ENCODE results near the gene ZDHHC3.
"Not testable (repeated sequence)": the region's sequence is repeated elsewhere in the genome, so short reads cannot be mapped to it uniquely, and the experiment has no call there.

ZDHHC3 gene

GRCh38 chr3:44996556-44996969 lies 20.6 kb upstream of the ZDHHC3 start:
- no peak for DNase-seq (ENCODE audit: low spot score)

GRCh38 chr3:44995142-44995770 lies 19.3 kb upstream of the ZDHHC3 start:
- no peak for FAIRE-seq
- DNase-seq (ENCODE audit: low spot score): no peak

More at GRCh38 chr3:44996556-44996969, 20.6 kb upstream of the ZDHHC3 start:
- FAIRE-seq: no peak

- DNase-seq (ENCODE audit: low spot score): no peak
- FAIRE-seq: no peak
Observed at GRCh38 chr3:44993471-44994205, 17.7 kb upstream of the ZDHHC3 start.

GRCh38 chr3:44992555-44993470 lies 16.8 kb upstream of the ZDHHC3 start:
- DNase-seq (ENCODE audit: low spot score) (peak; percentile 43), FAIRE-seq (no peak)

GRCh38 chr3:44991326-44991725 lies 15.4 kb upstream of the ZDHHC3 start:
- DNase-seq (ENCODE audit: low spot score) (no peak), FAIRE-seq (no peak)

- FAIRE-seq: no peak
- DNase-seq (ENCODE audit: low spot score): no peak
Observed at GRCh38 chr3:44989636-44990373, 13.8 kb upstream of the ZDHHC3 start.

- FAIRE-seq: no peak
- DNase-seq (ENCODE audit: low spot score): no peak
Observed at GRCh38 chr3:44989141-44989540, 13.2 kb upstream of the ZDHHC3 start.

GRCh38 chr3:44988073-44988472 lies 12.1 kb upstream of the ZDHHC3 start:
- FAIRE-seq: no peak
- DNase-seq (ENCODE audit: low spot score): no peak

- DNase-seq (ENCODE audit: low spot score) (no peak), FAIRE-seq (no peak)
Observed at GRCh38 chr3:44987332-44987731, 11.4 kb upstream of the ZDHHC3 start.

- not testable (repeated sequence) for FAIRE-seq
Observed at GRCh38 chr3:44986330-44986729, 10.4 kb upstream of the ZDHHC3 start.

GRCh38 chr3:44984335-44984734 lies 8.4 kb upstream of the ZDHHC3 start:
- no peak for DNase-seq (ENCODE audit: low spot score)
- FAIRE-seq: no peak

More at GRCh38 chr3:44986330-44986729, 10.4 kb upstream of the ZDHHC3 start:
- DNase-seq (ENCODE audit: low spot score): not testable (repeated sequence)

- FAIRE-seq (no peak), DNase-seq (ENCODE audit: low spot score) (no peak)
Observed at GRCh38 chr3:44983484-44983941, 7.5 kb upstream of the ZDHHC3 start.

- FAIRE-seq (no peak), DNase-seq (ENCODE audit: low spot score) (no peak)
Observed at GRCh38 chr3:44982817-44983216, 6.8 kb upstream of the ZDHHC3 start.

GRCh38 chr3:44981751-44982150 lies 5.8 kb upstream of the ZDHHC3 start:
- DNase-seq (ENCODE audit: low spot score): no peak
- FAIRE-seq: no peak

- DNase-seq (ENCODE audit: low spot score) (no peak), FAIRE-seq (no peak)
Observed at GRCh38 chr3:44981220-44981619, 5.2 kb upstream of the ZDHHC3 start.

- FAIRE-seq: no peak
- no peak for DNase-seq (ENCODE audit: low spot score)
Observed at GRCh38 chr3:44974416-44974815, 1.6 kb downstream of the ZDHHC3 start.

GRCh38 chr3:44970926-44971490 lies 5.0 kb downstream of the ZDHHC3 start:
- FAIRE-seq: no peak
- no peak for DNase-seq (ENCODE audit: low spot score)

- FAIRE-seq (no peak), DNase-seq (ENCODE audit: low spot score) (no peak)
Observed at GRCh38 chr3:44969828-44970179, 6.2 kb downstream of the ZDHHC3 start.

- FAIRE-seq (no peak), DNase-seq (ENCODE audit: low spot score) (no peak)
Observed at GRCh38 chr3:44969154-44969827, 6.7 kb downstream of the ZDHHC3 start.

- FAIRE-seq (no peak), DNase-seq (ENCODE audit: low spot score) (no peak)
Observed at GRCh38 chr3:44968447-44968858, 7.5 kb downstream of the ZDHHC3 start.

All from urothelium cell line (cell line).